Keratinocyte (primary cell): ENCODE results near the gene RNF145. TPM values are rescaled to one million over a fixed set of nuclear protein-coding genes. Genes with fewer than 3 reads are reported as not detected.

Experiments used
- DNase-seq: peaks from one replicate; pipeline ENCODE4 v3.0.0-alpha.2; 2011; ENCODE audit warnings: low read depth, missing footprints, low spot score
- FAIRE-seq: peaks from 2 replicates; lab custom pipeline; 2011; peaks lifted over from hg19 to GRCh38; lab: Jason Lieb, UNC
- H2AFZ ChIP-seq: 2 replicates; pipeline ENCODE4 v1.6.0; 2012; ENCODE audit warnings: low read length, control low read depth, inconsistent platforms; ENCODE audit not compliant: control insufficient read depth
- H3K27ac ChIP-seq: 2 replicates; pipeline ENCODE4 v1.5.1; 2011; ENCODE audit warnings: low read length; ENCODE audit not compliant: control insufficient read depth, insufficient read depth
- H3K27me3 ChIP-seq: 3 replicates; pipeline ENCODE4 v1.6.0; 2011; ENCODE audit warnings: low read length; ENCODE audit not compliant: control insufficient read depth, insufficient read depth; ENCODE audit errors: extremely low read depth
- H3K36me3 ChIP-seq, 2 experiments: 2 replicates in 1 of 2; 3 replicates in 1 of 2; pipeline ENCODE4 v1.5.1; 2011; ENCODE audit warnings: low read length in 2 of 2, mild to moderate bottlenecking in 1 of 2; ENCODE audit not compliant: control insufficient read depth in 2 of 2, insufficient read depth in 2 of 2; ENCODE audit errors: extremely low read depth in 1 of 2
- H3K4me1 ChIP-seq: 3 replicates; pipeline ENCODE4 v1.5.1; 2011; ENCODE audit warnings: low read length; ENCODE audit not compliant: control insufficient read depth, insufficient read depth; ENCODE audit errors: extremely low read depth
- H3K4me2 ChIP-seq: 3 replicates; pipeline ENCODE4 v1.6.0; 2011; ENCODE audit warnings: low read depth, low read length; ENCODE audit not compliant: control insufficient read depth, insufficient read depth; ENCODE audit errors: extremely low read depth
- H3K4me3 ChIP-seq, 3 experiments: fragments of 200-600 bp in 1 of 3; sonication (generic) in 1 of 3; 2 replicates in 2 of 3; 3 replicates in 1 of 3; pipeline ENCODE4 v1.5.1; 2011 to 2016; ENCODE audit warnings: low read length in 3 of 3, mild to moderate bottlenecking in 3 of 3, control low read depth in 2 of 3, inconsistent platforms in 1 of 3, low read depth in 1 of 3, mixed read lengths in 1 of 3, mixed run types in 1 of 3, moderate library complexity in 1 of 3; ENCODE audit not compliant: control insufficient read depth in 2 of 3, insufficient read depth in 2 of 3; ENCODE audit errors: extremely low read depth in 1 of 3
- H3K79me2 ChIP-seq: 2 replicates; pipeline ENCODE4 v1.6.0; 2012; ENCODE audit warnings: low read length; ENCODE audit not compliant: control insufficient read depth, insufficient read depth
- H3K9ac ChIP-seq: 3 replicates; pipeline ENCODE4 v1.6.0; 2011; ENCODE audit warnings: low read length; ENCODE audit not compliant: control insufficient read depth, insufficient read depth; ENCODE audit errors: extremely low read depth
- H3K9me1 ChIP-seq: 3 replicates; pipeline ENCODE4 v1.6.0; 2011; ENCODE audit warnings: low read length; ENCODE audit not compliant: control insufficient read depth, insufficient read depth; ENCODE audit errors: extremely low read depth
- H3K9me3 ChIP-seq: 2 replicates; pipeline ENCODE4 v1.5.1; 2012; ENCODE audit warnings: low read depth, low read length; ENCODE audit not compliant: control insufficient read depth
- H4K20me1 ChIP-seq: 3 replicates; pipeline ENCODE4 v1.6.0; 2011; ENCODE audit warnings: low read length; ENCODE audit not compliant: control insufficient read depth, insufficient read depth; ENCODE audit errors: extremely low read depth
- CTCF ChIP-seq, 3 experiments: IDR thresholded peaks in 1 of 3; conservative IDR thresholded peaks in 1 of 3; optimal IDR thresholded peaks in 1 of 3; 2 replicates in 2 of 3; 3 replicates in 1 of 3; pipeline versions ENCODE3 to v1.5.1; 2011; ENCODE audit warnings: low read length in 3 of 3, mild to moderate bottlenecking in 3 of 3, moderate library complexity in 2 of 3, control low read depth in 1 of 3, inconsistent platforms in 1 of 3; ENCODE audit not compliant: insufficient read depth in 2 of 3; ENCODE audit errors: extremely low read depth in 1 of 3
- EZH2 ChIP-seq: IDR thresholded peaks from one replicate; pipeline ENCODE4 v1.6.1; 2012; ENCODE audit warnings: inconsistent platforms, mild to moderate bottlenecking, low read length, moderate library complexity
- dilution Hi-C: fragments of 300-500 bp; cut with MboI; formaldehyde crosslinking; loops from one replicate; pipeline ENCODE4 v1.7.0; 2020; ENCODE audit warnings: low sequenced_read_pairs; ENCODE audit not compliant: extremely low pct_ligation_motif_present
- polyA plus RNA-seq, 5 experiments: library from polyadenylated mRNA; depleted of rRNA in 3 of 5; stranded (reverse) in 3 of 5; stranded (forward) in 1 of 5; unstranded in 1 of 5; fragments of >200 nt; gene quantifications; 1 replicate in 1 of 5; 2 replicates in 3 of 5; 3 replicates in 1 of 5; pipeline versions ENCODE4 v1.2.1 to v1.2.3, GENCODE V29; 2011 to 2012; ENCODE audit warnings: missing spikeins in 2 of 5, low read depth in 1 of 5, low replicate concordance in 1 of 5

RNF145 gene
- polyA plus RNA-seq, 1 donor (not counting 4 experiments of a cell fraction or from before 2014, with no cell fraction given): 78.6 TPM

- Histone ChIP-seq H3K36me3 (peaks cover 0 to 7% of the 10 kb centered on the region in 2 experiments), H2AFZ (no peak overlapping the region), H3K9me3 (no peaks in the 10 kb centered on the region), H3K27ac (peak overlapping the region; percentile 97), H3K4me1 (peaks cover 14% of the 10 kb centered on the region), H3K79me2 (peaks cover 66% of the 10 kb centered on the region), H3K4me2 (peak overlapping the region; percentile 81), H3K4me3 (peak overlapping the region; percentile 86 to 96 (median 91)), H4K20me1 (no peaks in the 10 kb centered on the region), H3K9me1 (peaks cover under 1% of the 10 kb centered on the region), H3K27me3 (no peaks in the 10 kb centered on the region), H3K9ac (peak overlapping the region; percentile 98)
- FAIRE-seq (no peak), DNase-seq (no peak)
- no peak for TF ChIP-seq EZH2
- no peak for TF ChIP-seq CTCF (optimal IDR thresholded peaks at IDR 0.05 in 1 of 3, IDR thresholded peaks at IDR 0.05 in 1 of 3, conservative IDR thresholded peaks at IDR 0.05 in 1 of 3; ENCODE audit: extremely low read depth in 1 of 3, insufficient read depth in 2 of 3, low read length in 3 of 3)
- dilution Hi-C loops: no loop called here
Observed at GRCh38 chr5:159207222-159207685, 2.1 kb downstream of the RNF145 start.

GRCh38 chr5:159206818-159207217 lies 2.5 kb downstream of the RNF145 start:
- Histone ChIP-seq H2AFZ (no peak overlapping the region), H3K27ac (peak overlapping the region; percentile 97), H3K4me2 (peak overlapping the region; percentile 81), H3K9me1 (peaks cover 2% of the 10 kb centered on the region), H3K4me1 (peaks cover 14% of the 10 kb centered on the region), H4K20me1 (no peaks in the 10 kb centered on the region), H3K36me3 (peaks cover 0 to 11% of the 10 kb centered on the region in 2 experiments), H3K27me3 (no peaks in the 10 kb centered on the region), H3K9me3 (no peaks in the 10 kb centered on the region), H3K4me3 (peak overlapping the region; percentile 27 to 96 (median 86)), H3K79me2 (peaks cover 71% of the 10 kb centered on the region), H3K9ac (peak overlapping the region; percentile 98)
- DNase-seq (no peak), FAIRE-seq (no peak)
- dilution Hi-C loops: no loop called here
- TF ChIP-seq EZH2 (no peak), CTCF (optimal IDR thresholded peaks at IDR 0.05 in 1 of 3, IDR thresholded peaks at IDR 0.05 in 1 of 3, conservative IDR thresholded peaks at IDR 0.05 in 1 of 3; ENCODE audit: extremely low read depth in 1 of 3, insufficient read depth in 2 of 3, low read length in 3 of 3) (no peak)
